Measurements from ENCODE around the gene MMEL1.

GRCh38 chr1:2631136-2632050 lies 1.4 kb downstream of the MMEL1 start:
- no peak for TF ChIP-seq CTCF (IDR thresholded peaks at IDR 0.05)
- no peak for TF ChIP-seq EZH2 (IDR thresholded peaks at IDR 0.05; ENCODE audit: borderline replicate concordance, insufficient read depth, low read depth, low read length, poor library complexity, severe bottlenecking)

Data from B cell (primary cell).